RWPE1 (cell line): ENCODE data around the gene WDR86.

Experiments used
- CTCF ChIA-PET: fragments of 350-600 bp; sonication (Branson Sonifier 250); formaldehyde crosslinking; extraction: SDS; loops from one replicate; lab custom pipeline; 2021; lab: Yijun Ruan, JAX
- POLR2A ChIA-PET: fragments of 400-600 bp; formaldehyde crosslinking; extraction: SDS; loops from one replicate; lab custom pipeline; 2020; ENCODE audit warnings: antibody characterized with exemption; ENCODE audit not compliant: low non-redundant PET; lab: Yijun Ruan, JAX
- DNase-seq: peaks from one replicate; pipeline ENCODE4 v3.0.0; 2012; ENCODE audit warnings: low spot score
- H3K27ac ChIP-seq: fragments of 450-650 bp; 2 replicates; pipeline ENCODE4 v1.5.1; 2017
- TF ChIP-seq, protein P1 (sequence below): fragments of 450-650 bp; conservative IDR thresholded peaks from 2 replicates; pipeline ENCODE4 v1.5.1; 2017; ENCODE audit warnings: low read depth, mild to moderate bottlenecking

Gene WDR86

DNA sequence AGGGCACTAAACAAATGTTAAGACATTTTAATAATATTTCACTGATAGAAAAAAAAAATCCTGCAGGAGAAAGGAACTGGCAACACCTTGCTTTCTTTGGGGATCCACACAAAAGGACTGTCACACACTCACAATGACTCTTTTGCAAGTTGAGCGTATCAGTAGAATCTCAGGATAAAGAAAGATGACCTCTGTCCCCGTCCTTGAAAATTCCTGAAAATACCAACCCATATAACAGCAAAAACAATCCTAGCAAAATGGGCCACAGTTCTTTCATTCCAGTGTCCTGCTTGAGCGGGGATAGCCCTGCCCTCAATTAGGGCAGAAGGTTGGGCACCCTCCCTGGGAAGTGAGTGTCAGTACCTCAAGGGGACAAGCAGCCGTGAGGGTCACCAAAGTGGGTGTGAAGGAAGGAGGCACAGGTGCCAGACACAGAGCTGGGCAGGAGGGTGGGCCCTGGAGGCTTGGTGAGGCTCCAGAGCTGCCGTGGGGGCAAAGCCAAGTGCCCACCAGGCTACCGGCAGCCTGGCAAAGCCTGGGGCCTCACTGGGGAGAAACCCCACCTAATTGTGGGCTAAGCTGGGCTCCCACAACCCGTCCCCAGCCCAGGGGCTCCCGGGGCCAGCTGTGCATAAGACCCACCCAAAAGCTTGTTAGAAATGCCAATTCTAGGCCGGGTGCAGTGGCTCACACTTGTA lies 2.8 kb downstream of the WDR86 start:
- ChIA-PET POLR2A (no interaction called here), CTCF (no interaction called here)
- no peak overlapping the region for H3K27ac ChIP-seq
- DNase-seq, result no peak
- TF ChIP-seq, protein P1, sequence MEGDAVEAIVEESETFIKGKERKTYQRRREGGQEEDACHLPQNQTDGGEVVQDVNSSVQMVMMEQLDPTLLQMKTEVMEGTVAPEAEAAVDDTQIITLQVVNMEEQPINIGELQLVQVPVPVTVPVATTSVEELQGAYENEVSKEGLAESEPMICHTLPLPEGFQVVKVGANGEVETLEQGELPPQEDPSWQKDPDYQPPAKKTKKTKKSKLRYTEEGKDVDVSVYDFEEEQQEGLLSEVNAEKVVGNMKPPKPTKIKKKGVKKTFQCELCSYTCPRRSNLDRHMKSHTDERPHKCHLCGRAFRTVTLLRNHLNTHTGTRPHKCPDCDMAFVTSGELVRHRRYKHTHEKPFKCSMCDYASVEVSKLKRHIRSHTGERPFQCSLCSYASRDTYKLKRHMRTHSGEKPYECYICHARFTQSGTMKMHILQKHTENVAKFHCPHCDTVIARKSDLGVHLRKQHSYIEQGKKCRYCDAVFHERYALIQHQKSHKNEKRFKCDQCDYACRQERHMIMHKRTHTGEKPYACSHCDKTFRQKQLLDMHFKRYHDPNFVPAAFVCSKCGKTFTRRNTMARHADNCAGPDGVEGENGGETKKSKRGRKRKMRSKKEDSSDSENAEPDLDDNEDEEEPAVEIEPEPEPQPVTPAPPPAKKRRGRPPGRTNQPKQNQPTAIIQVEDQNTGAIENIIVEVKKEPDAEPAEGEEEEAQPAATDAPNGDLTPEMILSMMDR, result no peak

DNA sequence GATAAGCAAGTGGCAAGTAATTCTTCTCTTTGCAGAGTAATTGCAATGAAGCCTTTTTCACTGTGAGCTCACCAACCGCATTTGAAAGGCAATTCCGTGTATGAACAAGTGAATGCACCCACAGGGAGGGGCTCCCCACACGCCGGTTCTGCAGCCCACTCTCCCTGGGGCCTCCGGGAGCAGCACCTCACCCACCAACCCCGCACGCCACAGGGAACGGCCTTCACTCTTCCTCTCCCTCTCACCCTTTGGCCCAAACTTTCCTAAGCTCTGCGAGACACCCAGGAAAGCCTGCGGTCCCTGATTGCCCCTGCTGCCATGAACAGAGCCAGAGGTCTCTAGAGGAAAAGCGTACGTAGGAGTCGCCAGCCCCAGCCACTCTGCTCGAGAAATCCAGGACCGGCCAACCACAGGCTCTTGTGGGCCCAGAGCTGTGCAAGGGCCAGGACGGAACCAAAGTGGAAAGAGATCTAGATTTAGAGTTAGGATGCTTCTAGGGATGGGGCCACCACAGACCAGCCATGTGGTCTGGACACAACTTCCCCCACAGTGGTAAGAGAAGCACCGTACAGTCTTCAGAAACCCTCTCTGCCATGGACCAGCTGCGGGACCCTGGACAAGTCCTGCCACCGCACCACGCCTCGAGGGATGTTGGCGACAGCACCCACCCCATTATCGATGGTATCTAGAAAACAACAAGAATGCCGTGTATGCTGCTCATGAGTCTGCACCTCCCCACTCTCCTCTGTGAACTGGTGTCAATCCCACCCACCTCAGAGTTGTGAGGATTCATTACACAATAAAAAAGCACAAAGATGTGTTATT lies 3.6 kb downstream of the WDR86 start:
- ChIA-PET CTCF (no interaction called here), POLR2A (no interaction called here)
- TF ChIP-seq, protein P1, result no peak

DNA sequence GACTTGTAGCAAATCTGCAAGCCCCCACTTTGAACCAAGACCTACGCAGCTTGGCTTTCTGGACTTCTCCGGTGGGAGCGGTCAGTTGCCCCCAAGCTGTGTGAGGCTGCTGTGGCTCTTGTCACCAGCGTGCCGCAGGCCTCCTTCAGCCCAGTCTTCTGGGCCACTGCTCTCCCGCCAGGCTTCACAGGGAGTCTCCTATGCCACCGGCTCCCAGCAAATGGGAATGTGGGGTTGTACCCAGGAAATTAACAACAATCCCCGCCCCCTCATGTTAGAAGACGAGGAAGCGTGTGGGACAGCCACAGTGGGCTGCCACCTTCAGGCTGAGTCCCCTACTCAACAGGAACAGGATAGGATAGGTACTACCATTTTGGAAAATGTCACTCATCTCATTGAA lies 4.2 kb downstream of the WDR86 start:
- ChIA-PET CTCF (no interaction called here), POLR2A (no interaction called here)
- TF ChIP-seq, protein P1, result no peak

More for the DNA sequence above, 3.6 kb downstream of the WDR86 start:
- DNase-seq, result no peak
- no peak overlapping the region for H3K27ac ChIP-seq

DNA sequence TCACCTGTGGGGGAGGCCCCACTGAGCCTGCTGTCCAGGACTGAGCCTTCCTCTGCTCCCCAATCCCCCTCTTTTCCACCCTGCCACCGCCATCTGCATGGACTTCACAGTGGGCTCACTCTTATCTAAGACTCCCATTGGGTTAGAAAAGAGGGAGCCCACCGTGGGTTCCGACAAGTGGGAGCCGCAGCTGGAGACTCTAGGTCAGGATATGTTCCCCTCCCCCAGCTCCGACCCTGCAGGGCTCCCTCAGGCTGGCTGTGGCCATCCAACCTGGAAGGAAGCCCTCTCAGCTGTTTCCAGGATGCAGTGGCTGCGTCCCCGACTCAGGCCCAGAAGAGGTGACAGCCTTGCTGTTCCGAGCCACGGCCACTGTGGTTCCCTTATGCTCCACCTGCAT lies 4.8 kb downstream of the WDR86 start:
- H3K27ac ChIP-seq, result no peak overlapping the region
- DNase-seq, result no peak
- TF ChIP-seq, protein P1, result no peak
- ChIA-PET CTCF (no interaction called here), POLR2A (no interaction called here)

More for the DNA sequence above, 4.2 kb downstream of the WDR86 start:
- no peak for DNase-seq
- H3K27ac ChIP-seq, result no peak overlapping the region

DNA sequence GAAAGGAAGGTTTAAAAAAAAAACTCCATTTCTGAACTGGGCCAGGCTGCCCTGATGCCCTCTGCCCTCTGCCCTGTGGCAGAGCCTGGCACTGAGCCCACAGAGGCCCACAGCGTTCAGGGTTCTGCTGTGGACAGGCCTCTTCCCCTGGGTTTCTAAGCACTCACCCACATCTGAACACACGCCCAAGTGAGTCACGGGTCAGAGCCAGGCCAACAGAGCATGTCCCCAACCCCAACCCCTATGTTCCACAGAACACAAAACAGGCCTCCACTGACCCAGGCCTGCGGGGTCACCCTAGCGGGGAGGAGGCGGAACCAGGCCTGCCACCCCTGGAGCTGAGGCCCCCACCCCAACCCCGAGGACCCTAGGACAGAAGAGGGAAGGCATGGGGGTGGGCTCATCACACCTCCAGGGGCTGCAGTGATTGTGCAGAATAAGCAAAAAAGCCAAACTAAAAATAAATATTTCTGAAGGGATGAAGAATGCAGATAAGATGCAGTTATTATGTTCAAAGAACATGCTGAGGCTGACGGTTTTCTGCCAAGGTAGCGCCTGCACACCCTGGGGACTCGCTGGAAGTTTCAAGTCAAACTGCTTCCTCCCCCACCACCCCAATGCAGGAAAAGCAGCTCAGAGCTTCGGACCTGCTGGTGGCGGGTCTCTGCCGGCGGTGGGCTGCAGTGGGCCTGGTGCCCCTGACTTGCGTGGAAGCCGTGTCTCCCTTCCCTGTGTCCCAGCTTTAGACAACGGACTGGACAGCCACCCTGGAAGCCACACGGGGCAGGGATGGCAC lies 5.4 kb downstream of the WDR86 start:
- TF ChIP-seq, protein P1, result no peak
- POLR2A ChIA-PET, result no interaction called here
- peak; percentile 46 for DNase-seq
- CTCF ChIA-PET, result interaction anchor here (0.6 kb wide), 1 partner anchor 23 kb away, joined by 5 read pairs; no protein-coding TSS in a partner anchor
- no peak overlapping the region for H3K27ac ChIP-seq

DNA sequence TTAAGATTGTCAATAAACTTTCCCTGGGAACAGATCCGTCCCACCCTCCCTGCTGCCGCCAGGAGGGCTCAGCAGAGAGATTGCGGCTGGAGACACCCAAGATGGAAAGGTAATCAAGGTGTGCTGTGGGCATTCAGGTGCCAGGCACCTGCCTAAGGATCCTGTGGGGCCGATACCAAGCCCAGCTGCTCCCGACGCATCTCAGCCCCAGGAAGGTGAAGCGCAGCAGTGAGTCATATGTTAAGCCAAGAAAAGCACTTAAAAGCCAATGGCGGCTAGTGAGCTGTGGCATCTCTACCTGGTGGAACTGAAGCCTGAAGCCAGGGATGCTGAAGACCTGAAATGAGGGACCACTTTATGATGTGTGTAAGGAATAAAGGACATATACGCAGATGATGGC lies 6.1 kb downstream of the WDR86 start:
- H3K27ac ChIP-seq, result no peak overlapping the region
- DNase-seq, result peak; percentile 35
- ChIA-PET CTCF (no interaction called here), POLR2A (no interaction called here)
- TF ChIP-seq, protein P1, result no peak
